Endothelial cell of umbilical vein (primary cell): ENCODE data around the gene ANO4. TPM values are rescaled to one million over a fixed set of nuclear protein-coding genes. Genes with fewer than 3 reads are reported as not detected.
A peak's percentile ranks its signal among the peaks of the same experiment; 100 is the strongest.

Experiments used
- BruUV-seq: library from RNA; stranded (reverse); fragments of 400-500 nt; replicated peaks from 2 replicates; lab custom pipeline; 2021; lab: Mats Ljungman, UMichigan
- CTCF ChIA-PET: fragments of 300-600, 350-600 bp; sonication (Branson Sonifier 250); formaldehyde crosslinking; loops from one replicate; lab custom pipeline; 2021; ENCODE audit warnings: antibody characterized with exemption, inconsistent platforms; lab: Charles Lee
- POLR2A ChIA-PET: fragments of 300-600, 350-600 bp; sonication (Branson Sonifier 250); formaldehyde crosslinking; loops from one replicate; lab custom pipeline; 2021; ENCODE audit warnings: antibody characterized with exemption, inconsistent platforms; lab: Charles Lee
- DNase-seq: peaks from one replicate; pipeline ENCODE4 v3.0.0-alpha.2; 2011; ENCODE audit warnings: low read depth, low spot score
- FAIRE-seq: peaks from 2 replicates; lab custom pipeline; 2011; peaks lifted over from hg19 to GRCh38; lab: Jason Lieb, UNC
- H2AFZ ChIP-seq: 2 replicates; pipeline ENCODE4 v1.6.0; 2012; ENCODE audit warnings: low read depth, low read length, control low read depth, inconsistent platforms
- H3K27ac ChIP-seq: 2 replicates; pipeline ENCODE4 v1.5.1; 2011; ENCODE audit warnings: low read depth, mild to moderate bottlenecking, control low read depth, low read length, moderate library complexity; ENCODE audit not compliant: insufficient read depth
- H3K27me3 ChIP-seq, 2 experiments: 2 replicates each; pipeline versions ENCODE4 v1.6.0 to v1.6.1; 2011; ENCODE audit warnings: low read length in 2 of 2, mixed read lengths in 1 of 2; ENCODE audit not compliant: control insufficient read depth in 2 of 2, insufficient read depth in 2 of 2
- H3K36me3 ChIP-seq, 2 experiments: 2 replicates in 1 of 2; 3 replicates in 1 of 2; pipeline ENCODE4 v1.5.1; 2011; ENCODE audit warnings: low read length in 2 of 2, mild to moderate bottlenecking in 1 of 2, moderate library complexity in 1 of 2; ENCODE audit not compliant: control insufficient read depth in 2 of 2, insufficient read depth in 2 of 2; ENCODE audit errors: extremely low read depth in 1 of 2
- H3K4me1 ChIP-seq: 3 replicates; pipeline ENCODE4 v1.5.1; 2011; ENCODE audit warnings: mild to moderate bottlenecking, low read length; ENCODE audit not compliant: control insufficient read depth, insufficient read depth; ENCODE audit errors: extremely low read depth
- H3K4me2 ChIP-seq: 2 replicates; pipeline ENCODE4 v1.6.1; 2011; ENCODE audit warnings: low read length, control low read depth, mixed read lengths; ENCODE audit not compliant: insufficient read depth
- H3K4me3 ChIP-seq, 3 experiments: fragments of 200-600 bp in 1 of 3; sonication (generic), shearing (Covaris generic) in 1 of 3; replicated peaks in 1 of 3; 2 replicates each; pipeline ENCODE4 v1.5.1; 2011 to 2016; ENCODE audit warnings: control low read depth in 3 of 3, low read length in 3 of 3, mild to moderate bottlenecking in 2 of 3, inconsistent platforms in 1 of 3, low read depth in 1 of 3, moderate library complexity in 1 of 3; ENCODE audit not compliant: insufficient read depth in 1 of 3
- H3K79me2 ChIP-seq: 2 replicates; pipeline ENCODE4 v1.6.0; 2012; ENCODE audit warnings: low read length, inconsistent platforms; ENCODE audit not compliant: control insufficient read depth, insufficient read depth
- H3K9ac ChIP-seq: replicated peaks from 2 replicates; pipeline ENCODE3; 2011; ENCODE audit warnings: low read length, control low read depth; ENCODE audit not compliant: insufficient read depth; ENCODE audit errors: extremely low read depth
- H3K9me1 ChIP-seq: replicated peaks from 3 replicates; pipeline ENCODE4 v1.6.0; 2011; ENCODE audit warnings: mild to moderate bottlenecking, low read length; ENCODE audit not compliant: control insufficient read depth, insufficient read depth; ENCODE audit errors: extremely low read depth
- H3K9me3 ChIP-seq: replicated peaks from 2 replicates; pipeline ENCODE4 v1.5.1; 2012; ENCODE audit warnings: low read length, inconsistent platforms; ENCODE audit not compliant: control insufficient read depth, insufficient read depth
- H4K20me1 ChIP-seq: replicated peaks from 2 replicates; pipeline ENCODE3; 2011; ENCODE audit warnings: mild to moderate bottlenecking, low read length; ENCODE audit not compliant: control insufficient read depth, insufficient read depth; ENCODE audit errors: extremely low read depth
- CTCF ChIP-seq, 2 donors: IDR thresholded peaks; 1 replicate in 1 of 2; 2 replicates in 1 of 2; pipeline ENCODE4 v1.5.1; 2011; ENCODE audit warnings: low read length in 2 of 2, mild to moderate bottlenecking in 2 of 2, moderate library complexity in 2 of 2, control low read depth in 1 of 2, inconsistent platforms in 1 of 2, low read depth in 1 of 2; ENCODE audit not compliant: insufficient read depth in 1 of 2; ENCODE audit errors: extremely low read depth in 1 of 2
- FOS ChIP-seq: IDR thresholded peaks from 2 replicates; pipeline ENCODE4 v1.6.1; 2011; ENCODE audit warnings: mild to moderate bottlenecking, low read length, moderate library complexity, borderline replicate concordance; ENCODE audit not compliant: insufficient read depth
- GATA2 ChIP-seq: IDR thresholded peaks from 2 replicates; pipeline ENCODE4 v1.7.0; 2011; ENCODE audit warnings: low read depth, mild to moderate bottlenecking, moderate library complexity, mixed read lengths, low read length; ENCODE audit not compliant: insufficient read length, insufficient read depth
- MYC ChIP-seq: IDR thresholded peaks from one replicate; pipeline ENCODE4 v1.6.1; 2011; ENCODE audit warnings: mild to moderate bottlenecking, low read depth, low read length
- POLR2AphosphoS5 ChIP-seq: IDR thresholded peaks from 2 replicates; pipeline ENCODE4 v1.6.1; 2012; ENCODE audit warnings: low read depth, mild to moderate bottlenecking, control low read depth, low read length, moderate library complexity; ENCODE audit not compliant: insufficient read depth
- dilution Hi-C: fragments of 300-500 bp; cut with MboI; formaldehyde crosslinking; loops from one replicate; pipeline ENCODE4 v1.15.0; 2019; ENCODE audit warnings: low sequenced_read_pairs; ENCODE audit not compliant: extremely low pct_ligation_motif_present
- intact Hi-C: fragments of 100-400 bp; cut with micrococcal nuclease; formaldehyde crosslinking; loops from one replicate; pipeline ENCODE4 v1.10.0; 2022
- polyA plus RNA-seq, 4 experiments: library from polyadenylated mRNA; depleted of rRNA in 3 of 4; stranded (reverse) in 3 of 4; unstranded in 1 of 4; fragments of >200 nt; gene quantifications; 2 replicates each; pipeline versions ENCODE4 v1.2.1 to v1.2.3, GENCODE V29; 2011 to 2012; ENCODE audit warnings: missing spikeins in 1 of 4
- total RNA-seq: library from RNA; stranded (reverse); gene quantifications from 2 replicates; pipeline ENCODE4 v1.2.3, GENCODE V29; 2021

The ANO4 gene
- total and polyA plus RNA-seq, 2 donors (not counting 3 experiments of a cell fraction or from before 2014, with no cell fraction given) = 0.25 TPM; not detected in 1

- TF ChIP-seq CTCF (IDR thresholded peaks at IDR 0.05; ENCODE audit: extremely low read depth in 1 of 2, insufficient read depth in 1 of 2, low read depth in 1 of 2, low read length in 2 of 2) (peak in 1 of 2 donors; percentile 17), POLR2AphosphoS5 (no peak)
- DNase-seq = peak; percentile 21
- dilution Hi-C loops = no loop called here
- H3K27ac ChIP-seq = no peak overlapping the region
- ChIA-PET CTCF (interaction anchor here (1.0 to 2.7 kb wide), 4 partner anchors 9 to 397 kb away, joined by 3 to 9 read pairs (median 4); no protein-coding TSS in a partner anchor), POLR2A (no interaction called here)
- H3K79me2 ChIP-seq = no peaks in the 10 kb centered on the region
- intact Hi-C loops = loop anchor here (10.0 kb wide), 1 partner anchor 358 kb away; the partner anchor contains the start of gene UTP20
- H3K36me3 ChIP-seq = no peaks in the 10 kb centered on the region
- no peaks in the 10 kb centered on the region for H3K4me1 ChIP-seq
- H3K9ac ChIP-seq = no peak overlapping the region
- H3K27me3 ChIP-seq = no peaks in the 10 kb centered on the region
- no peaks in the 10 kb centered on the region for H3K9me3 ChIP-seq
- H3K4me2 ChIP-seq = no peak overlapping the region
- no peak overlapping the region for H2AFZ ChIP-seq
- FAIRE-seq = no peak
- no peak overlapping the region for H3K4me3 ChIP-seq
- BruUV-seq = no TSS peak
- H3K9me1 ChIP-seq = no peaks in the 10 kb centered on the region
- H4K20me1 ChIP-seq = no peaks in the 10 kb centered on the region
These were observed 132.2 kb downstream of the ANO4 start for GRCh38 chr12:100926669-100927248.

GRCh38 chr12:100927826-100928225 lies 133.2 kb downstream of the ANO4 start:
- Histone ChIP-seq H3K36me3 (no peaks in the 10 kb centered on the region), H3K4me2 (no peak overlapping the region), H3K9me3 (no peaks in the 10 kb centered on the region), H3K79me2 (no peaks in the 10 kb centered on the region), H3K9ac (no peak overlapping the region), H3K4me1 (no peaks in the 10 kb centered on the region), H3K27ac (no peak overlapping the region), H3K9me1 (no peaks in the 10 kb centered on the region), H3K27me3 (no peaks in the 10 kb centered on the region), H2AFZ (no peak overlapping the region), H3K4me3 (no peak overlapping the region), H4K20me1 (no peaks in the 10 kb centered on the region)
- BruUV-seq = no TSS peak
- dilution Hi-C loops = no loop called here
- ChIA-PET POLR2A (no interaction called here), CTCF (interaction anchor here (2.7 kb wide), 1 partner anchor 396 kb away, joined by 9 read pairs; no protein-coding TSS in a partner anchor)
- no peak for DNase-seq
- intact Hi-C loops = loop anchor here (10.0 kb wide), 1 partner anchor 357 kb away; the partner anchor contains the start of gene UTP20
- FAIRE-seq = no peak
- TF ChIP-seq FOS (peak; percentile 52), MYC (no peak), GATA2 (no peak)
